ENCODE measurements around the gene SHC1.

DNA sequence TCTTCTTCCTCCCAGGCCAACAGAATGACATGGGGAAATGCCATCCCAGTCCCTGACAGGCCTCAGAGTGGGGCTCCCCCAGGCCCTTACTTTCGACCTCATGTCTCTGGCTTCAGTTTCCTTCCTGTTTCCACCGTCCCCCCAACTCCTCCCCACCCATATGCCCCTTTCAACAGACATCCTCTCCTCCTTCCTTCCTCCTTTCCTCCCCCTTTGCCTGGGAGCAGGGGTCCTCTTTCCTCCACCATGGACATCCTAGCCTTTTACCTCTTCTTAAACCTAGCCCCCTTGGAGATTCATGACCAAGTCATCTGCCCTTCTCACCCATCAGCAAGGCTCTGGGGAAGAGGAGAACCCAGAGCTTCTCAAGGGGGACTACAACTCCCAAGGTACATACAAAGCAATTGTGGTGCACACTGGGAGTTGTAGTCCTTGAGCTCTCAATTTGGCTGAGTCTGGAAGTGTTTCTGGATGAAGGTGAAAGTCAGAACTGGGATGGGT is 36.1 kb upstream of the SHC1 start:
- TF ChIP-seq, protein P1, sequence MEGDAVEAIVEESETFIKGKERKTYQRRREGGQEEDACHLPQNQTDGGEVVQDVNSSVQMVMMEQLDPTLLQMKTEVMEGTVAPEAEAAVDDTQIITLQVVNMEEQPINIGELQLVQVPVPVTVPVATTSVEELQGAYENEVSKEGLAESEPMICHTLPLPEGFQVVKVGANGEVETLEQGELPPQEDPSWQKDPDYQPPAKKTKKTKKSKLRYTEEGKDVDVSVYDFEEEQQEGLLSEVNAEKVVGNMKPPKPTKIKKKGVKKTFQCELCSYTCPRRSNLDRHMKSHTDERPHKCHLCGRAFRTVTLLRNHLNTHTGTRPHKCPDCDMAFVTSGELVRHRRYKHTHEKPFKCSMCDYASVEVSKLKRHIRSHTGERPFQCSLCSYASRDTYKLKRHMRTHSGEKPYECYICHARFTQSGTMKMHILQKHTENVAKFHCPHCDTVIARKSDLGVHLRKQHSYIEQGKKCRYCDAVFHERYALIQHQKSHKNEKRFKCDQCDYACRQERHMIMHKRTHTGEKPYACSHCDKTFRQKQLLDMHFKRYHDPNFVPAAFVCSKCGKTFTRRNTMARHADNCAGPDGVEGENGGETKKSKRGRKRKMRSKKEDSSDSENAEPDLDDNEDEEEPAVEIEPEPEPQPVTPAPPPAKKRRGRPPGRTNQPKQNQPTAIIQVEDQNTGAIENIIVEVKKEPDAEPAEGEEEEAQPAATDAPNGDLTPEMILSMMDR (IDR thresholded peaks at IDR 0.05) = no peak
- TF ChIP-seq EP300 (IDR thresholded peaks at IDR 0.05) = no peak

Data from gastroesophageal sphincter (tissue), 3 donors.